Keratinocyte (primary cell): ENCODE results near the gene FAM234A. TPM values are rescaled to one million over a fixed set of nuclear protein-coding genes. Genes with fewer than 3 reads are reported as not detected.
A peak's percentile ranks its signal among the peaks of the same experiment; 100 is the strongest.

Experiments
- DNase-seq: peaks from one replicate; pipeline ENCODE4 v3.0.0-alpha.2; 2011; ENCODE audit warnings: low read depth, missing footprints, low spot score
- FAIRE-seq: peaks from 2 replicates; lab custom pipeline; 2011; peaks lifted over from hg19 to GRCh38; lab: Jason Lieb, UNC
- H2AFZ ChIP-seq: 2 replicates; pipeline ENCODE4 v1.6.0; 2012; ENCODE audit warnings: low read length, control low read depth, inconsistent platforms; ENCODE audit not compliant: control insufficient read depth
- H3K27ac ChIP-seq: 2 replicates; pipeline ENCODE4 v1.5.1; 2011; ENCODE audit warnings: low read length; ENCODE audit not compliant: control insufficient read depth, insufficient read depth
- H3K27me3 ChIP-seq: 3 replicates; pipeline ENCODE4 v1.6.0; 2011; ENCODE audit warnings: low read length; ENCODE audit not compliant: control insufficient read depth, insufficient read depth; ENCODE audit errors: extremely low read depth
- H3K36me3 ChIP-seq, 2 experiments: 2 replicates in 1 of 2; 3 replicates in 1 of 2; pipeline ENCODE4 v1.5.1; 2011; ENCODE audit warnings: low read length in 2 of 2, mild to moderate bottlenecking in 1 of 2; ENCODE audit not compliant: control insufficient read depth in 2 of 2, insufficient read depth in 2 of 2; ENCODE audit errors: extremely low read depth in 1 of 2
- H3K4me1 ChIP-seq: 3 replicates; pipeline ENCODE4 v1.5.1; 2011; ENCODE audit warnings: low read length; ENCODE audit not compliant: control insufficient read depth, insufficient read depth; ENCODE audit errors: extremely low read depth
- H3K4me2 ChIP-seq: 3 replicates; pipeline ENCODE4 v1.6.0; 2011; ENCODE audit warnings: low read depth, low read length; ENCODE audit not compliant: control insufficient read depth, insufficient read depth; ENCODE audit errors: extremely low read depth
- H3K4me3 ChIP-seq, 3 experiments: fragments of 200-600 bp in 1 of 3; sonication (generic) in 1 of 3; 2 replicates in 2 of 3; 3 replicates in 1 of 3; pipeline ENCODE4 v1.5.1; 2011 to 2016; ENCODE audit warnings: low read length in 3 of 3, mild to moderate bottlenecking in 3 of 3, control low read depth in 2 of 3, inconsistent platforms in 1 of 3, low read depth in 1 of 3, mixed read lengths in 1 of 3, mixed run types in 1 of 3, moderate library complexity in 1 of 3; ENCODE audit not compliant: control insufficient read depth in 2 of 3, insufficient read depth in 2 of 3; ENCODE audit errors: extremely low read depth in 1 of 3
- H3K79me2 ChIP-seq: 2 replicates; pipeline ENCODE4 v1.6.0; 2012; ENCODE audit warnings: low read length; ENCODE audit not compliant: control insufficient read depth, insufficient read depth
- H3K9ac ChIP-seq: 3 replicates; pipeline ENCODE4 v1.6.0; 2011; ENCODE audit warnings: low read length; ENCODE audit not compliant: control insufficient read depth, insufficient read depth; ENCODE audit errors: extremely low read depth
- H3K9me1 ChIP-seq: 3 replicates; pipeline ENCODE4 v1.6.0; 2011; ENCODE audit warnings: low read length; ENCODE audit not compliant: control insufficient read depth, insufficient read depth; ENCODE audit errors: extremely low read depth
- H3K9me3 ChIP-seq: 2 replicates; pipeline ENCODE4 v1.5.1; 2012; ENCODE audit warnings: low read depth, low read length; ENCODE audit not compliant: control insufficient read depth
- H4K20me1 ChIP-seq: 3 replicates; pipeline ENCODE4 v1.6.0; 2011; ENCODE audit warnings: low read length; ENCODE audit not compliant: control insufficient read depth, insufficient read depth; ENCODE audit errors: extremely low read depth
- EZH2 ChIP-seq: IDR thresholded peaks from one replicate; pipeline ENCODE4 v1.6.1; 2012; ENCODE audit warnings: inconsistent platforms, mild to moderate bottlenecking, low read length, moderate library complexity
- dilution Hi-C: fragments of 300-500 bp; cut with MboI; formaldehyde crosslinking; loops from one replicate; pipeline ENCODE4 v1.7.0; 2020; ENCODE audit warnings: low sequenced_read_pairs; ENCODE audit not compliant: extremely low pct_ligation_motif_present
- polyA minus RNA-seq, 3 experiments: library from RNA; depleted of rRNA, polyadenylated mRNA; stranded (reverse); fragments of >200 nt; gene quantifications; 1 replicate in 1 of 3; 2 replicates in 1 of 3; 3 replicates in 1 of 3; pipeline ENCODE4 v1.2.3, GENCODE V29; 2011
- polyA plus RNA-seq, 5 experiments: library from polyadenylated mRNA; depleted of rRNA in 3 of 5; stranded (reverse) in 3 of 5; stranded (forward) in 1 of 5; unstranded in 1 of 5; fragments of >200 nt; gene quantifications; 1 replicate in 1 of 5; 2 replicates in 3 of 5; 3 replicates in 1 of 5; pipeline versions ENCODE4 v1.2.1 to v1.2.3, GENCODE V29; 2011 to 2012; ENCODE audit warnings: missing spikeins in 2 of 5, low read depth in 1 of 5, low replicate concordance in 1 of 5
- TF ChIP-seq, protein P1 (sequence below), 3 experiments: IDR thresholded peaks in 1 of 3; conservative IDR thresholded peaks in 1 of 3; optimal IDR thresholded peaks in 1 of 3; 2 replicates in 2 of 3; 3 replicates in 1 of 3; pipeline versions ENCODE3 to v1.5.1; 2011; ENCODE audit warnings: low read length in 3 of 3, mild to moderate bottlenecking in 3 of 3, moderate library complexity in 2 of 3, control low read depth in 1 of 3, inconsistent platforms in 1 of 3; ENCODE audit not compliant: insufficient read depth in 2 of 3; ENCODE audit errors: extremely low read depth in 1 of 3

The FAM234A gene, protein sequence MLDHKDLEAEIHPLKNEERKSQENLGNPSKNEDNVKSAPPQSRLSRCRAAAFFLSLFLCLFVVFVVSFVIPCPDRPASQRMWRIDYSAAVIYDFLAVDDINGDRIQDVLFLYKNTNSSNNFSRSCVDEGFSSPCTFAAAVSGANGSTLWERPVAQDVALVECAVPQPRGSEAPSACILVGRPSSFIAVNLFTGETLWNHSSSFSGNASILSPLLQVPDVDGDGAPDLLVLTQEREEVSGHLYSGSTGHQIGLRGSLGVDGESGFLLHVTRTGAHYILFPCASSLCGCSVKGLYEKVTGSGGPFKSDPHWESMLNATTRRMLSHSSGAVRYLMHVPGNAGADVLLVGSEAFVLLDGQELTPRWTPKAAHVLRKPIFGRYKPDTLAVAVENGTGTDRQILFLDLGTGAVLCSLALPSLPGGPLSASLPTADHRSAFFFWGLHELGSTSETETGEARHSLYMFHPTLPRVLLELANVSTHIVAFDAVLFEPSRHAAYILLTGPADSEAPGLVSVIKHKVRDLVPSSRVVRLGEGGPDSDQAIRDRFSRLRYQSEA
- polyA plus RNA-seq = 18.3 to 37.2 TPM (median 18.4 TPM) in 3 replicates
- 10.4 TPM for polyA plus RNA-seq (2011; ENCODE audit: low read depth)
- polyA plus RNA-seq (2011; cell fraction: cytosol; rRNA removed) = 15.3 and 34.2 TPM in 2 replicates
- polyA plus RNA-seq (2011; cell fraction: nucleus; rRNA removed) = 39.1 and 52.0 TPM in 2 replicates
- polyA plus RNA-seq (2012; ENCODE audit: low replicate concordance) = 40.6 and 43.0 TPM in 2 replicates
- 14.6 to 36.5 TPM (median 16.4 TPM) in 3 replicates for polyA minus RNA-seq
- polyA minus RNA-seq (2011; cell fraction: cytosol; rRNA and poly(A)+ RNA removed) = 34.5 TPM
- polyA minus RNA-seq (2011; cell fraction: nucleus; rRNA and poly(A)+ RNA removed) = 30.6 and 31.3 TPM in 2 replicates

DNA sequence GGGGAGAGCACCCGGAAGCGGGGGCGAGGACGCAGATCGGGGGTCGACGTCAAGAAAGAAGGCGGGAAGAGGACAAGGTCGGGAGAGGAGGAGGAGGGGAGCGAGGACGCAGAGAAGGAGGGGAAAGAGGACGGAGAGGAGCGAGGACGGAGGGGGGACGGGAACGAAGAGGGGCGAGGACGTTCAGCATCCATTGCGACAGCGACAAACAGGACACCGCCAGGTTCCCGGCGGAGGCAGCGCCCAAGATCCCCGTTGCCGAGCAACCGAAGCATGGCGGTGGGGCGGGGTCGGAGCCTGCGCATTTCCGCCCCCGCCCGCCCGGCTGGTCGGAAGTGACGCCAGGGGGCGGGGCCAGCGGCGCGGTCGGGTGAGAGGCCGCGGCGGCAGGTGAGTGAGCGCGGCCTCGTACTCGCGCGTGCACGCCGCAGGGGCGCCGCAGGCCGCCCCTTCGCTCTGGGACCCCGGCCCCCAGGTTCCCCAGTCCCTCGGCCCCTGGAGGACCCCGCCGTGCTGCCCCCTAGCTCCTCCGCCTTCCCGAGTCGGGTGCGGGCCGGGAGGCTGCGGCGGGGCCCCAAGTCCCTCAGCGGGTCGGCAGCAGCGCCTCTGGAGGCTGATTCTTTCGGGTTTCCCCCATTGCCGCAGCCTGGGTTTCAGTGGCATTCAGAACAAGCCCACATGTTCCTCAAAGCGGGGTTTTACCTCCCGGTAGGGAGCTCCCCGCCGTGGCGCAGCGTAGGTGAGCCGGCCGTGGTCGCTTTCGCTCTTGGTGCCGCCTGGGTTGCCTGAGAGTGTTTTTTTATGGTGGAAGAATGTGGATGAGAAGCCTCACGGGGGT is at the start of gene FAM234A:
Gene FAM234A, plus strand, starts transcription at position 354 of the 838 bp plus-strand sequence. CDS start 19,593 bp downstream, outside the sequence.
- Histone ChIP-seq H3K4me3 (peak within 1 kb of the TSS; percentile 86 to 95 (median 95)), H2AFZ (peak within 1 kb of the TSS; percentile 97), H3K4me1 (peaks cover 2% of the 10 kb centered on the region), H3K36me3 (peaks cover 0 to 1% of the 10 kb centered on the region in 2 experiments), H3K4me2 (peak within 1 kb of the TSS; percentile 84), H3K27ac (peak within 1 kb of the TSS; percentile 98), H3K9me1 (no peaks in the 10 kb centered on the region), H3K9me3 (no peaks in the 10 kb centered on the region), H3K9ac (peak within 1 kb of the TSS; percentile 97), H3K27me3 (no peaks in the 10 kb centered on the region), H3K79me2 (no peaks in the 10 kb centered on the region), H4K20me1 (no peaks in the 10 kb centered on the region)
- dilution Hi-C loops = no loop called here
- DNase-seq (no peak), FAIRE-seq (no peak)
- TF ChIP-seq, protein P1, sequence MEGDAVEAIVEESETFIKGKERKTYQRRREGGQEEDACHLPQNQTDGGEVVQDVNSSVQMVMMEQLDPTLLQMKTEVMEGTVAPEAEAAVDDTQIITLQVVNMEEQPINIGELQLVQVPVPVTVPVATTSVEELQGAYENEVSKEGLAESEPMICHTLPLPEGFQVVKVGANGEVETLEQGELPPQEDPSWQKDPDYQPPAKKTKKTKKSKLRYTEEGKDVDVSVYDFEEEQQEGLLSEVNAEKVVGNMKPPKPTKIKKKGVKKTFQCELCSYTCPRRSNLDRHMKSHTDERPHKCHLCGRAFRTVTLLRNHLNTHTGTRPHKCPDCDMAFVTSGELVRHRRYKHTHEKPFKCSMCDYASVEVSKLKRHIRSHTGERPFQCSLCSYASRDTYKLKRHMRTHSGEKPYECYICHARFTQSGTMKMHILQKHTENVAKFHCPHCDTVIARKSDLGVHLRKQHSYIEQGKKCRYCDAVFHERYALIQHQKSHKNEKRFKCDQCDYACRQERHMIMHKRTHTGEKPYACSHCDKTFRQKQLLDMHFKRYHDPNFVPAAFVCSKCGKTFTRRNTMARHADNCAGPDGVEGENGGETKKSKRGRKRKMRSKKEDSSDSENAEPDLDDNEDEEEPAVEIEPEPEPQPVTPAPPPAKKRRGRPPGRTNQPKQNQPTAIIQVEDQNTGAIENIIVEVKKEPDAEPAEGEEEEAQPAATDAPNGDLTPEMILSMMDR (optimal IDR thresholded peaks at IDR 0.05 in 1 of 3, IDR thresholded peaks at IDR 0.05 in 1 of 3, conservative IDR thresholded peaks at IDR 0.05 in 1 of 3; ENCODE audit: extremely low read depth in 1 of 3, insufficient read depth in 2 of 3, low read length in 3 of 3) = peak; percentile 35 to 40 (median 36)
- TF ChIP-seq EZH2 = no peak

DNA sequence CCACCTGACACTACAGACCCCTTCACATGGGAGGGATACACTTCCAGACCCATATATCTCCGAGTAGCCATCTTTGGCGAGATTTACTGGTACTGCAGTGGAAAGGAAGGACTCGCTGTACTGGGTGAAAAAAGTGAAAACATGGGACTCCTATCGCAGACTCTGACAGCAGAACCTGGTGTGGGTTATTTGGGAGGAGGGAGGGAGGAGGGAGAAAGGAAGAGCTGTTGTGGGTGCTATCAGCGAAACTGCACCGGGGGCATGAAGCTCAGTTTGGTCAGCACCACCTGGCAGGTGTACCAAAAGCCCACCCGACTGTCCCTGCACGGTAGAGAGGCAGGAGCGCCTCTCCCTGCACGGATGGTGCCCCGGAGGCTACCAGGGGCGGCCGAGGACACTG is 49.4 kb upstream of the FAM234A start:
- dilution Hi-C loops = no loop called here
- Histone ChIP-seq H3K4me2 (no peak overlapping the region), H2AFZ (no peak overlapping the region), H3K36me3 (peaks cover 19 to 20% of the 10 kb centered on the region in 2 experiments), H3K9me1 (no peaks in the 10 kb centered on the region), H3K9me3 (no peaks in the 10 kb centered on the region), H3K27ac (no peak overlapping the region), H3K79me2 (no peaks in the 10 kb centered on the region), H3K27me3 (peaks cover 10% of the 10 kb centered on the region), H3K9ac (no peak overlapping the region), H4K20me1 (no peaks in the 10 kb centered on the region), H3K4me1 (peaks cover 8% of the 10 kb centered on the region), H3K4me3 (no peak overlapping the region)
- DNase-seq (no peak), FAIRE-seq (no peak)
- TF ChIP-seq EZH2 = no peak
